NCI-H2029 (cell line): Measurements from ENCODE around the gene GRWD1.
A peak's percentile ranks its signal among the peaks of the same experiment; 100 is the strongest.

Experiments used
- DNase-seq: peaks from one replicate; lab custom pipeline; 2025; lab: John Stamatoyannopoulos, UW

GRWD1 gene

DNA sequence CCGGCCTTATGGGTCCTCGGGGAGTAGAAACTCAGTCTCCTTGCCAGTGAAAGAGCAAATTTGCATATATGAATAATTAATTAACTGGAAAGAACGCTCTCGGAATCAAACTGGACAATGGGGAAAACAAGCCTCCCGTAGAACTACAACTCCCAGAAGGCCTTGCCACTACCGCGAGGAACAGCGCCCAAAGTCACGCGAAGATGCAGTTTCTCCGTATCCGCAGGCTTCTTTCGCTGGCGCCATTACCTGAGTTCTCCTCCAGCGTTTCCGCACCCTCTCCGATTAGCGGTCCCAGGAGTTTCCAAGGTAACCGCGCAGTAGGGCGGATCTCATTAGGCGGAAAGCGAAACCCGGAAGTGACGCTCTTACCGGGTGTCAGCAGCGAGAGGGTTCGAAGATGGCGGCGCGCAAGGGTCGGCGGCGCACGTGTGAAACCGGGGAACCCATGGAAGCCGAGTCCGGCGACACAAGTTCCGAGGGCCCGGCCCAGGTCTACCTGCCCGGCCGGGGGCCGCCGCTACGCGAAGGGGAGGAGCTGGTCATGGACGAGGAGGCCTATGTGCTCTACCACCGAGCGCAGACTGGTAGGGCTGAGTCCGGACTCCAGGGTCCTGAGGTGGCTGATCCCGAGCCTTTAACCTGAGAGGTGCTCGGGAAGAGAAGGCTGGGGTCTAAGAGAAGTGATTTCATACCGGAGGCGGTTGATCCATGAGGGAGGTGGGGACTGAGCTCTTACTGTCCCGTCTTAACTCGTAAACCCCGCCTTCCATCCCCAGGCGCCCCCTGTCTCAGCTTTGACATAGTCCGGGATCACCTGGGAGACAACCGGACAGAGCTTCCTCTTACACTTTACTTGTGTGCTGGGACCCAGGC is at the start of gene GRWD1:
Gene GRWD1 (plus strand): TSS at position 378 of the 876 bp plus-strand sequence. CDS start 23 bp downstream, at position 401.
- DNase-seq: peak; percentile 98

- DNase-seq: no peak
Measured at GRCh38 chr19:48396016-48396823, 49.6 kb upstream of the GRWD1 start.

DNA sequence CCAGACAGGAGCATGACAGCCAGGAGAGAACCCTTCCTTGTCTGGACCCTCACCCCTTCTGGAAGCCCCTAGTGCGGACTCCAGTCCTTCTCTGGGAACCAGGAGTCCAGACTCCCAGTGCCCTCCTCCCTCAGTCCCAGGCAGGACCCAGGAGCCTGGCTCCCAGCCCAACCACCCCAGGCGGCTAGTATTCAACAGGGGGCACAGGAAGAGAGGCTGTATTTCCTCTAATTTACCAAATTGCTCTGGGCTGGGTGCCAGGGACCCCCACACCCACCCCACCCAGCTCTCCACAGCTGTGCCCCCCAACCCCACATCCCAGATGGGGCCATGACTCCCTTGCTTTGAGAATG is 49.0 kb upstream of the GRWD1 start:
- no peak for DNase-seq

DNA sequence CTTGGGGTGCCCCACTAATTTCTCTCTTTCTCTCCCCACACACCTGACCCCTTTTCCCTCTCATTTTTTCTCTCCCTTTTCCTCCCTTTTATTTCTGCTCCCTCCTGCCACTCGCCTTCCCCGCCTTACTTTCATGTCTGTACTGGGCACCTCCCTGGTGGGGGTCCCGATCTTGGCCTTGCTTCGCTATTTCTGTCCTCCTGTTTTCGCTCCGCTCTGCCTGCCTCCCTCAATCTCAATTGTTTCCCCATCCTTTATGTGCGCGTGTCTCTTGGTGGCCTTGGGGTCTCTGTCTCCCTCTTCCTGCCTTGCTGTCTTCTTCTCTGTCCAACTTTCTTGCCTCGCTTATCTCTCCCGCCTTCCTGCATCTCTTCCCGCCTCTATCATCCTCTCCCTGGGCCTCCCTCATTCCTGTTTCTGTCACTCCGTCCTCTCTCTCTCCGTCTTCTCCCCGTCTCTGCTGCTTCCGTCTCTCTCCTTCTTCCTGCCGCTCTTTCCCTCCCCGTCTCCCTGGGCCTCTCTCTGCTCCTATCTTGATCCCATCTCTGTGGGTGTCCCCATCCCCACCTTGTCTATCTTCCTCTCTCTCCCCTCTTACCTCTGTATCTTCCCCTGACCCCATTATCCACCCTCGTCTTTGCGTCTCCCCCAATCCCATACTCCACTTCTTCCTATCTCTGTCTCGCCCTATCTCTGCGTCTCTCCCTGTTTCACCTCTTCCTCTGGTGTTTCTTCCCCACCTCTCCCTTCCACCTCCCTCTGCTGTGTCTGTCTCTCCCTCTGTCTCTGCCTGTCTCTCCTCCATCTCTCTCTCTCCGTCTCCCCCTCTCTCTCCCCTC is 48.3 kb upstream of the GRWD1 start:
- DNase-seq: no peak

- no peak for DNase-seq
Measured at GRCh38 chr19:48398102-48398374, 47.7 kb upstream of the GRWD1 start.

- DNase-seq: peak; percentile 92
Measured at GRCh38 chr19:48398375-48399235, 47.2 kb upstream of the GRWD1 start.

DNA sequence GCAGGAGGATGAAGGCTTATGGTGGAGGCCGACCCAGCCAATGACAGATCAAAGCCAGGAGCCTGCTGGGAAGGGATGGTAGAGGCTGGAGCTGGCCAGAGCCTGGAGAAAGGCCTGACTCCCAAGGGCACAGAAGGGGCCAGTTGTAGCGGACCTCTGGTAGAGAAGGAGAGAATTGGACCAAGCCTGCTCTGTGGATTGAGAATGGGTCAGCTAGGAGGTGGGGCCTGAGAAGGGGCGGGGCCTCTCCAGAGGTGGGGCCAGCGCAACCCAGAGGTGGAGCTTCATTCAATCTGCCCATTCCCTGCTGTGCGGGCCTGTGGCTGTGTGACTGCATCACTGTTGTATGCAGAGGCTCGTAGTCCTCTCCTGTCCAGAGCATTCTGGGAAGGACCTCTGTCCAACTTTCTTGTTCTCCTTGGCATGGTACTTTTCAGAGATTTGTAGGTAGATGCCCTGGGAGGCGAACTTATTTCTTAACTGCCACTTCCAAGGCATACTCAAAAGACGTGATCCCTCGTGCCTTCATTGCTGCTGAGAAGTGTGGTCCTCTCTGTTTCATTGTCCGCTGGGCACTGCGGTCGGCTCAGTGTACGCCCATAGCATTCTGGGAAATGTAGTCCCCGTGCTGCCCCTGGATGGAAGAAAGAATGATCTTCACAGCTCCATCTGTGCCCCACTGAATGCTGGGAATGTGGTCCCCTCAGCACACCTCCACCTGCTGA is 45.6 kb upstream of the GRWD1 start:
- peak; percentile 88 for DNase-seq

- peak; percentile 65 for DNase-seq
Measured at GRCh38 chr19:48401287-48401686, 44.5 kb upstream of the GRWD1 start.

DNA sequence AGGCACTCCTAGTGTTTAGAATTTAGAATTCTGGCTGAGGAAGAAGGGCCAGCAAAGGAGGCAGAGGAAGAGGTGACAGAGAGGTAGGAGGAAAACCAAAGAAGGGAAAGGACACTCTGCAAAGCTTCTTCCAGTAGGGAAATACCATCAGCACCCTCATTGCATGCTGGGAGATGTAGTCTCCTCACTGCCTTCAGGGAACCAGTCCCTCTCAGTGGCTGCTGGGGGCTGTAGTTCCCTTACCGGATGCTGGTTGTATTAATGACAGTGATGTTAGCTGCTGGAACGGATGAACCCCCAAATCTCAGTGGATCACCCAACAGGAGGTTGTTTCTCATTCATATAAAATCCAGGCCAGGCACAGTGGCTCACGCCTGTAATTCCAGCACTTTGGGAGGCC is 42.2 kb upstream of the GRWD1 start:
- DNase-seq: peak; percentile 48

- no peak for DNase-seq
Measured at GRCh38 chr19:48405010-48405659, 40.6 kb upstream of the GRWD1 start.

DNA sequence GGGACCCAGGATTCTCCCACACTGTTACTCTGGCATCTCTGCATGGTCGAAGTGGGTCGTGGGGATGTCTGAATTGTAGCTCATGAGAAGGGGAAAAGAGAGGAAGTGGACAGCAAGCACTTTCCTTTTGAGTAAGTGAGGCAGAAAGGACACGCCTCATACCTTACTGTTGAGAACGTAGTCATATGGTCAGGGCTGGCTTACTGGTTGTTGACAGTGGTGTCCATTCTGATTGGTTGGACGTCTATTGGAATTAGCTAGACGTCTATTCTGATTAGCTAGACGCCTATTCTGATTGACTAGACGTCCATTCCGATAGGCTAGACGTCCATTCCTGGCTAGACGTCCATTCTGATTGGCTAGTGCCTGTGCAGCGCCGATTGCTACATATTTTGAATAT is 39.9 kb upstream of the GRWD1 start:
- DNase-seq: no peak

DNA sequence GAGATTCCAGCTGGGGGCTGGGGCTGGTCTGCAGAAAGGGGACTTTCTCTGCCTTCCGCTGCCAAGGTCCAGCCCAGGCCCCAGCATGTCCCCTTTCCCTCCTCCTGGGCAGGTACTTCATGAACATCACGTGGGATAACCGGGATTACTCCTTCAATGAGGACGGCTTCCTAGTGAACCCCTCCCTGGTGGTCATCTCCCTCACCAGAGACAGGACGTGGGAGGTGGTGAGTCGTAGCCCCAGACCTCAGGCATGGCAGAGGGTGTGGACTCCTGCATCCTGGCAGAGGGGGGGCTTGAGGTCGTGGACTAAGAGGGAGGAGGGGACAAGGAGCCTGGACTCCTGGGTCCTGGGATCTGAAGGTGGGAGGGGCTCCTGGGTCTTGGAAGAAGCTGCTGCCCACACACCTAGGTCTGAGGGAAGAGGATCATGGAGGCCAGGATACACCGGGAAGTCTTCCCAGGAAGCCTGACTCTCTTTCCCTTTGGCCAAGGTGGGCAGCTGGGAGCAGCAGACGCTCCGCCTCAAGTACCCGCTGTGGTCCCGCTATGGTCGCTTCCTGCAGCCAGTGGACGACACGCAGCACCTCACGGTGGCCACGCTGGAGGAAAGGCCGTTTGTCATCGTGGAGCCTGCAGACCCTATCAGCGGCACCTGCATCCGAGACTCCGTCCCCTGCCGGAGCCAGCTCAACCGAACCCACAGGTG is 31.8 kb upstream of the GRWD1 start:
- peak; percentile 21 for DNase-seq

DNA sequence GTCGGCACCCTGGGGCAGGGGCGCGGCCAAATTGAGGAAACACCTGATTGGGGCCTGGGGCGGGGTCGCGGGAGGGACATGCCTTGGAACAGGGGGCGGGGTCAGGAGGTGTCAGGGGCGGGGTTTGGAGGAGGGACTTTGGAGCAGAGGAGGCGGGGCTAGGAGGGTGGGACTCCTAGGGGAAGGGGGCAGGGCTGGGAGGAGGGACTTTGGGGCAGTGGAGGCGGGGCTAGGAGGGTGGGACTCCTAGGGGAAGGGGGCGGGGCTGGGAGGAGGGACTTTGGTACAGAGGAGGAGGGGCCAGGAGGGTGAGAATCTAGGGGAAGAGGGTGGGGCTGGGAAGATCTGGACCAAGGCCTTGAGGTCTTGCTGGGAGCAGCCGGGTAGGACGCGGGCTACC is 30.4 kb upstream of the GRWD1 start:
- peak; percentile 91 for DNase-seq

GRCh38 chr19:48415806-48416221 is 30.0 kb upstream of the GRWD1 start:
- DNase-seq: no peak

GRCh38 chr19:48417421-48417820 is 28.4 kb upstream of the GRWD1 start:
- DNase-seq: no peak

GRCh38 chr19:48418317-48419064 is 27.3 kb upstream of the GRWD1 start:
- DNase-seq: no peak

GRCh38 chr19:48419158-48419920 is 26.4 kb upstream of the GRWD1 start:
- DNase-seq: no peak

- no peak for DNase-seq
Measured at GRCh38 chr19:48421548-48421947, 24.2 kb upstream of the GRWD1 start.
